Measurements from ENCODE around the gene LAMA5.
A peak's percentile ranks its signal among the peaks of the same experiment; 100 is the strongest.

The LAMA5 gene

GRCh38 chr20:62291251-62292066 is 75.7 kb downstream of the LAMA5 start:
- Mint-ChIP-seq H3K27ac (no peak overlapping the region), H3K4me3 (no peak overlapping the region), H3K36me3 (ENCODE audit: low read depth) (peaks cover 49% of the 10 kb centered on the region), H3K27me3 (ENCODE audit: low read depth, poor library complexity) (no peaks in the 10 kb centered on the region), H3K9me3 (no peaks in the 10 kb centered on the region), H3K4me1 (no peaks in the 10 kb centered on the region)
- no peak for TF ChIP-seq CTCF (IDR thresholded peaks at IDR 0.05)
- no peak for DNase-seq

GRCh38 chr20:62289898-62290297 is 77.2 kb downstream of the LAMA5 start:
- no peaks in the 10 kb centered on the region for H3K4me1 Mint-ChIP-seq
- no peaks in the 10 kb centered on the region for H3K9me3 Mint-ChIP-seq
- no peaks in the 10 kb centered on the region for H3K27me3 Mint-ChIP-seq (ENCODE audit: low read depth, poor library complexity)
- peaks cover 38% of the 10 kb centered on the region for H3K36me3 Mint-ChIP-seq (ENCODE audit: low read depth)
- TF ChIP-seq CTCF (IDR thresholded peaks at IDR 0.05) = no peak
- H3K27ac Mint-ChIP-seq = no peak overlapping the region
- no peak overlapping the region for H3K4me3 Mint-ChIP-seq
- no peak for DNase-seq

GRCh38 chr20:62289131-62289530 is 78.0 kb downstream of the LAMA5 start:
- no peaks in the 10 kb centered on the region for H3K4me1 Mint-ChIP-seq
- no peaks in the 10 kb centered on the region for H3K9me3 Mint-ChIP-seq
- TF ChIP-seq CTCF (IDR thresholded peaks at IDR 0.05) = no peak
- no peak for DNase-seq
- no peaks in the 10 kb centered on the region for H3K27me3 Mint-ChIP-seq (ENCODE audit: low read depth, poor library complexity)
- peak overlapping the region; percentile 62 for H3K27ac Mint-ChIP-seq
- no peak overlapping the region for H3K4me3 Mint-ChIP-seq
- H3K36me3 Mint-ChIP-seq (ENCODE audit: low read depth) = peaks cover 33% of the 10 kb centered on the region

- peak overlapping the region; percentile 62 for H3K27ac Mint-ChIP-seq
Measured at GRCh38 chr20:62288535-62289105, 78.5 kb downstream of the LAMA5 start.

GRCh38 chr20:62287759-62288534 is 79.2 kb downstream of the LAMA5 start:
- Mint-ChIP-seq H3K27me3 (ENCODE audit: low read depth, poor library complexity) (no peaks in the 10 kb centered on the region), H3K9me3 (no peaks in the 10 kb centered on the region), H3K4me1 (no peaks in the 10 kb centered on the region), H3K4me3 (no peak overlapping the region), H3K27ac (no peak overlapping the region), H3K36me3 (ENCODE audit: low read depth) (peaks cover 35% of the 10 kb centered on the region)
- TF ChIP-seq CTCF (IDR thresholded peaks at IDR 0.05) = no peak
- DNase-seq = no peak

More at GRCh38 chr20:62288535-62289105, 78.5 kb downstream of the LAMA5 start:
- no peak for TF ChIP-seq CTCF (IDR thresholded peaks at IDR 0.05)
- DNase-seq = no peak
- no peaks in the 10 kb centered on the region for H3K4me1 Mint-ChIP-seq
- H3K36me3 Mint-ChIP-seq (ENCODE audit: low read depth) = peaks cover 33% of the 10 kb centered on the region
- no peak overlapping the region for H3K4me3 Mint-ChIP-seq
- H3K9me3 Mint-ChIP-seq = no peaks in the 10 kb centered on the region
- H3K27me3 Mint-ChIP-seq (ENCODE audit: low read depth, poor library complexity) = no peaks in the 10 kb centered on the region
